Middle frontal gyrus (tissue), 1 donor: Measurements from ENCODE around the gene CHD5.
"Not testable (repeated sequence)": the region's sequence is repeated elsewhere in the genome, so short reads cannot be mapped to it uniquely, and the experiment has no call there.

Experiments used
- DNase-seq: peaks from one replicate; pipeline ENCODE4 v3.0.0-alpha.2; 2015; ENCODE audit warnings: low spot score; ENCODE audit errors: extremely low spot score

CHD5 gene

DNA sequence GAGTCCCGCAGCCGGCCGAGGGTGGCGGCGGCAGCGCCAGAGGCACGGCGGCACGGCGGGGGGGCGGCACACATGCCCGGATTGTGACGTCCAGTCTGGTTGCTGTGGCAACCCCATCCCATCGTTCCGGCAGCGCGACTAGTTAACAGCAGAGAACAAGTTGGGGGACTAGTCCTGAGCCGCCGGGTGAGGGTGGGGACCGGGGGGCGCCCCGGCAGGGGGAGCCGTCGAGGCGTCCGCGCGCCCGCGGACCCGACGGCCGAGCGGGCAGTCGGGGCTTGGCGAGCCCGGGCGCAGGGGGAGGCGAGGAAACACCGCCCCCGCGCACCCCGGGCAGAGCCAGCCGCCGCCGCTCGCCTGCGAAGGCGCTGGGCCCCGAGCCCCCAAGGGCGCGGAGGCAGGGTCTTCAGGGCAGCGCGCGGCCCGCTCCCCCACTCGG is at the start of gene CHD5:
TSS of gene CHD5 (minus strand) at position 54 of the 439 bp plus-strand sequence. CDS start 298 bp downstream, outside the sequence.
- DNase-seq: no peak

DNA sequence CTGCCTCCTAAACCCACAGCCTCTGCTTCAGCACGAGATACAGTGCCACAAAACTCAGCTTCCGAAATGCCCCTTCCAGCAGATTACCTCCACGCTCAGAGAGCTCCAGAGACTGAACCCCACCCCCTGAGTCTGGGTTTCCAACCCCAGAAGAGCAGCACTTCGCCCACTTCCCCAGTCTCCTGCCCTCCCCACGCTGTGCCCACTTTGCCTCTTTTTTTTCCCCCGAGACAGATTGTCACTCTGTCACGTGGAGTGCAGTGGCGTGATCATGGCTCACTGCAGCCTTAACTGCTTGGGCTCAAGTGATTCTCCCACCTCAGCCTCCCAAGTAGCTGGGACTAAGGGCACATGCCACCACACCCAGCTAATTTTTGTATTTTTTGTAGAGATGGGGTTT is 45.5 kb upstream of the CHD5 start:
- DNase-seq: no peak

DNA sequence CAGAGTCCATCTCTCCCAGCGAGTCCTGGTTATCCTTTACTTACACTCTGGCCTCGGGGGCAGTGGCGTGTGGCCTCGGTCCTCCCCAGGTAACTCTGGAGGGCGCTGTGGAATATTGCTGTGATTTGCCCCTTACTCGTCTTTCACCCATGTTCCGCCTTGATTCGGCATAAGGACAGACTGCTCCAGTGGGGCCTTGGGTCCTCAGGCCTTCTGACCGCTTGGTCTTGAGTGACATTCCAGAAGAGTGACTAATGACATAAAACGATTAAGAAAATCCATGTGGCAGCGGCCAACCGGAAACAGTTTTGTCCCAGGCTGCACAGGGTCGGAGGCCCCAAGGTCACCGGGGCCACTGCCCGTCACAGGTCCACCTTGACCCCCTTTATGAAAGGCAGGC is 44.6 kb upstream of the CHD5 start:
- no peak for DNase-seq

DNA sequence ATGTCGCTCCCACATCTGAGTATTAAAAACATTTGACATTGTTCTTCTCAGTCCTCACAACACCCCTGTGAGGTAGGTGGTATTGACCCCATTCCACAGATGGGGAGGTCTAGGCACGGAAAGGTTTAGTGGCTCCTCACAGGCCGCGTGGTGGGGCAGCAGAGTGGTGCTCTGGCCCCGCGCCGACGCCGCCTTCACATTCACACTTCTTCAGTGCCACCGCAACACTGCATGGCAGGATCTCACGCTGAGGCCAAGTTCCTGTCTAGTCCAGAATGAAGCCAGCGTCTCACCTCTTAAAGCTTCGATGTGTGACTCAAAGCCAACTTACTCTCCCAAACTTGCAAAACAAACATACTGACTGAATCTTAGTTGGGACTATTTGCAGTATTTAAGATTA is 43.5 kb upstream of the CHD5 start:
- DNase-seq: no peak

DNA sequence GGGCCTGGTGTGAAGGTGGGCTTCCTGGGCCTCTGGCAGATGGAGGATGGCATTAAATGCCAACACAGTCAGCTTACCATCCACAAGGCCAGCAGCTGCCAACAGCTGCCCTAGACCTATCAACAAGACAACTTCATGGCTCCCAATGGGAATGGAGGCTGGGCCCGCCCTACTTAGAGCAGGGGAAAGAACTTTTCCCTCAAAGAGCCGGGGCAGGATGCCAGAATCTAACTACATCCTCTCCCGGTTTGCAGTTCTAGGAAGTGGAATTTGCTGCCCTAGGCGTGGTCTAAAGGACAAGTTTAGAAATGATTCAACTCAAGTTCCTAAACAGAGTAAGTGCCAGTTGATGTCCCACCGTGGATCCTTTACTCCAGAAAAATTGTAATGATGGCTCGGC is 42.5 kb upstream of the CHD5 start:
- no peak for DNase-seq

DNA sequence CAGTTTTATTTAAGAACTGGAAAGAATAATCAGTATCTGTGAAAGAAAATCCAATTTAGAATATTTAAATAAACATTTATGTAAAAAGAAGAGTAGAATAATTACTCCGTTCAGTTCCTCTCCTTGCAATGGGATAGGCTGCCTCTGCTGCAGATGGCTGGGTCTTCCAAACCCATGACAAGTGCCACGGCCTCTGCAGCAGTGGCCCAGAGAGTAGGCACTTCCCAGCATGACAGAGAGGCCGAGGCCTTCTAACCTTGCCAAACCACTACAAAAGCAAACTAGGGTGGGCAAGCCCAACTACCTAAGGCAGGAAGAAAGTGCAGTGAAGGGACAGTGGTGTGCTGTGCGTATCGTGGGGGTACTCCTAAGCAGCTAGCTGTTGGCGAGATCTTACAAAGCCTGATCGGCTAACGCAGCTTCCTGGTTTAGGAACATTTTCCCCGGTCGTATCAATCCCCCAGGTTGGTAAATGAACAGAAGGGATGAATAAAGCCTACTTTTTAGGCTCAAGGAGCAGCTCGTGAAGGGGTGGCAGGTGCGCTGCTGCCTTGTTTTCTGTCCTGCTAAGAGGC is 41.2 kb upstream of the CHD5 start:
- no peak for DNase-seq

DNA sequence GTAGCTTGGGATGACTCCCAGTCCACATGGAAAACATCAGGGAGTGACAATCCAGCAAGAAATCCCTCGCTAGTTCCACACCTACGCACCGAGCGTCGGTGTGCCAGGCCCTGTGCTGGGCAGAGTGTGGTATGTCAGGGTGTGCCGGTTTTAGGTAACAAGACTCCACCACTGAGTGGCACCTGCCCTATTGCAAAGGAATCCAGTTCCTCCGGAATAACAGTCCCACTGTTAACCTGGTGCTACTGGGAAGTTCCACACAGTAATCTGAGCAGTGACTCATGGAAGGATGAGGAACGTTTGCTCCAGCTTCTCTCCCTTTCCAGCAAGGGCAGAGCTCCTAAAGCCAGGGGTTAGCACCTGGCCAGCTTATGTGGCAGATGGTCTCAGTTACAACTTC is 40.1 kb upstream of the CHD5 start:
- no peak for DNase-seq

DNA sequence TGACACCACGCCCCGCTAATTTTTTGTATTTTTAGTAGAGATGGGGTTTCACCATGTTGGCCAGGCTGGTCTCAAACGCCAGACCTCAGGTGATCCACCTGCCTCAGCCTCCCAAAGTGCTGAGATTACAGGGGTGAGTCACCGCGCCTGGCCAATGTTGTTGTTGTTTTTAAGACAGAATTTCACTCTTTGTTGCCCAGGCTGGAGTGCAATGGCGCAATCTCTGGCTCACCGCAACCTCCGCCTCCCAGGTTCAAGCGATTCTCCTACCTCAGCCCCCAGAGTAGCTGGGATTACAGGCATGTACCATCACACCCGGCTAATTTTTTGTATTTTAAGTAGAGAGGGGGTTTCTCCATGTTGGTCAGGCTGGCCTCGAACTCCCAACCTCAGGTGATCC is 39.5 kb upstream of the CHD5 start:
- DNase-seq: not testable (repeated sequence)

DNA sequence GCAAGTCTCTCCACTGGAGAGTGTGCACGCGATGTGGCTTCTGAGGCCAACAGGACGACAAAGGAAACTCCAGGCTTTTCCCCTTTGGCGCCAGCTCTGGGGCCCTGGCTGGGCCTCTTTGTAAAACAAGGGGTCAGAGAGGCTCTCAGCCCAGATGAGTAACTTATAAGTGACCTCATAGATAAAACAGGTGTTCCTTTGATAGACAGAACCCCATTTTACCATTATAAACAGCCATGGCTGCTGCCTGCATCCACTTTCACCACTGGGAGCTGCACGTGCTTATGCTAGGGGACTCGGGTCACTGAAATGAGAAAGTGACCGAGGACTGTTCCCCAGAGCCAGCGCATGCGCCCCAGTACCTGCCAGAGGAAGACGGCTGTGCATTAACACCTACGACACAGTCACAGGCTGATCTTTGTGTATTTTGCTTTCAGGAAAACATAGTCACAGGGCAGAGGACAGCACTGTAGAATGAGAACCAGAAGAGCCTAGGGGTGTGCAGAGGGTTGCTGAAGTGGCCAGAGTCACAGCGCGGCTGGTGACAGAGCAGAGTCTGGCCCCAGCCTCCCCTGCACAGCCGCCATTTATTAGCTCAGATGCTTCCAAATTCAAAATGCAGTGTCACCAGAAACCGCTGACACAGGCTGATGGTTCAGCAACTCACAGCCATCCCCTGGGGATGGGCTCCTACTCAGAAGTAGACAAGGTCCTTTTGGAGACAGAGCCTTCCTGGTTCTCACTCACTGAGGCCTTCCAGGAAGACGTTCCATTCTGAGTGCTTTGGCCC is 38.4 kb upstream of the CHD5 start:
- DNase-seq: no peak

DNA sequence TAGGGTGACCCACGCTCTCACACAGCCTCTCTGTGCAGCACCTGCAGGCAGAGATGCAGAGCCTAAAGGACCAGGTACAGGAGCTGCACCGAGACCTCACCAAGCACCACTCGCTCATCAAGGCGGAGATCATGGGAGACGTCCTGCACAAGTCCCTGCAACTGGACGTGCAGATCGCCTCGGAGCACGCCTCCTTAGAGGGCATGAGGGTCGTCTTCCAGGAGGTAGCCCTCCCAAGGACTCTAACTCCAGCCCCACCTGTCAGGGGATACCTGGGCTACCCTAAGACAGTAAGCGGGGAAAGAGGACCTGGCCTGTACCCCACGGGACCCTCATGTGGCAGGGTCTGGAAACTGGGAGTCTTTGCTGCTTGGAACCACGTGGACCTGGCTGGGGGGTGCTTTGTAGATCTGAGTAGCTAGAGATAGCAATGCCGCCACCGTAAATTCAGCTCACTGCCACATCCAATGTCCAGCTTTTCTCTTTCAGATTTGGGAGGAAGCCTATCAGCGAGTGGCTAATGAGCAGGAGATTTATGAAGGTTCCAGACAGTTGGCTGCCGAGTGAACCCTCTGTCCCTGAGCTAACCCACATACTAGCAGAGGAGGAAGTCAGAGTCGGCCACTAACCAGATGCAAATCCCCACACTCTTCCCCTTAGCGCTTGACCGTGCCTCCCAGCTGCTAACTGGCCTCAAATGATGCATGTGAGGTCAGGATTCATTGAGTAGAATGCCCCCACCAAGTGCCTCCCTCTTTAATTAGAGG is 32.3 kb upstream of the CHD5 start:
- no peak for DNase-seq

DNA sequence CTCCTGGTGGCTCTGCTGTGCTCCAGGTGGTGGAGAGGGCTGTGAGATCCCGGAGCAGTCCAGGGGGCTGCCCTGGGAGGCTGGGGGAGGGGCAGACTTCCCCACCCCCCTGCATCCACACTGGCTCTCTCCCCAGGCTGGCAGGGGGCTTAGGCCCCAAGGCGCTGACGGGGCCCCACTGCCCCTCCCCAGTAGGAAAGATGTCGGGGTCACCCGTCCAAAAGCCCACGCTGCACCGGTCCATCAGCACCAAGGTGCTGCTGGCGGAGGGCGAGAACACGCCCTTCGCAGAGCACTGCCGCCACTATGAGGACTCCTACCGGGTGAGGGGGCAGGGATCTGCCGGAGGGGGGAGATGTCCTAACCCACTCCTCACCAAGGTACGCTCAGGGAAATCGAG is 31.6 kb upstream of the CHD5 start:
- no peak for DNase-seq

DNA sequence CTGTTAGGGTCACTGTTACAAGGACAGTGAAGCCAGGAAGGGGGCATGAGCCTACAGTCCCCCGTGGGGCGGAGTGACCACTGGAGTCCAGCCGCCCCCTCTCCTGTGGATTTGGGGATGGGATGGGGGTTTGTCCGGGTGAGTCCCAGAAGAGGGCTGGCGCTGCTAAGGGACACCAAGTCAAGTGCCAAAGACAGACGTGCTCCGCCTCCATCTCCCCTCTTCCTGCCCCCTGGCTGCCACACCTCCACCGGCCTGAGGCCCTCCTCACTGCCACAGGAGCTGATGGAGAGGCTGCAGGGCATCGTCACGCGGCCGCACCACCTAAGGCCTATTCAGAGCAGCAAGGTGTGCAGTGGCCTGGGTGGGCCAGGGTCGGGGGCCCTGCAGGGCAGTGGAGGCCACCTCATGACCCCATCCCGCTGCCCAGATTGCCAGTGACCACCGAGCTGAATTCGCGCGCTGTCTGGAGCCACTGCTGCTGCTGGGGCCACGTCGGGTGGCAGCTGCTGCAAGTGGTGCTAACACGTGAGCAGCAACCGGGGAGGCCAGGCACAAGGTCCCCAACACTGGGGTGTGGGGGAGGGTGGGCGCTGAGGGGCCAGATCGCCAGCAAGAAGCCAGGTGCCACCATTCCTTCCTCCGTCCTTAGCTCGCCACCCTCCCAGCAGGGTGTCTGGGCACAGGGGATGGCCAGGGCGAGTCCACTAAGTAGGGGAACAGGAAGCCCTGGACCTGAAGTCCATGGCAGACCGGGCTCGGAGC is 30.7 kb upstream of the CHD5 start:
- no peak for DNase-seq

DNA sequence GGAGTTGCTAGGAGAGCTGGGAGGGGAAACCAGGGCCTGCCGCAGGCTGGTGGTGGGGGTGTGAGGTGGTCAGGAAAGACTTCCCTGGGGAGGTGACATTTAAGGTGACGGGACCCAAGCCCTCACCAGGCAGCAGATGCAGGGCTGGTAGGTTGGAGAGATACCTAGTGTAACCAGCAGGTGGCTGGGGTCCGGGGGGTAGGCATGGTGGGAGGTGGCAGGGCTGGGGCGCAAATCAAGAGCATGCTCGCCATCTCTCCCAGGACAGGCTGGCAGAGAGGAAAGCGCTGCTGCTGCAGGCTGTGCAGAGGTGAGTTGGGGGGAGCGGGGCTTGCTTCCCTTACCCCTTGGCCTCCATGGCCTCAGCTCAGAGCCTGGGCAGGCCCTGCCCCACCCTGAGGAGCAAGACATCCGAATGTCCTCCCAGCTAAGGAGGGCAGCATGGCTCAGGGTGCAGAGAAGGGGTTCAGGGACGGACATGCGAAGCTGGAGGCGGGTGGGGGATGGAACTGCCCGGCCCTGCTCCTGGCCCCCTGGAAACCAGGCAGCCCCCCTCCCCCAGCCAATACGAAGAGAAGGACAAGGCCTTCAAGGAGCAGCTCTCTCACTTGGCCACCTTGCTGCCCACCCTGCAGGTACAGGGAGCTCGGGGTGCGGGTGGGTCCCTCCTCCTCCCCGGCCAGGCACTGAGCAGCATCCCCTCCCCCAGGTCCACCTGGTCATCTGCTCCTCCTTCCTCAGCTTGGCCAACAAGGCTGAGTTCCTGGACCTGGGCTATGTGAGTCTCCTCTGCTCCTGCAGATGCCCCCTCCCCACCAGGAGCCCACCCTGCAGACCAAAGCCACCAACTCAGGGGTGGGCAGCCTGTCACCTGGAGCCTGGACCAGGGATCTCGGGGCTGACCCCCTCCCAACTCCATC is 29.8 kb upstream of the CHD5 start:
- DNase-seq: no peak

DNA sequence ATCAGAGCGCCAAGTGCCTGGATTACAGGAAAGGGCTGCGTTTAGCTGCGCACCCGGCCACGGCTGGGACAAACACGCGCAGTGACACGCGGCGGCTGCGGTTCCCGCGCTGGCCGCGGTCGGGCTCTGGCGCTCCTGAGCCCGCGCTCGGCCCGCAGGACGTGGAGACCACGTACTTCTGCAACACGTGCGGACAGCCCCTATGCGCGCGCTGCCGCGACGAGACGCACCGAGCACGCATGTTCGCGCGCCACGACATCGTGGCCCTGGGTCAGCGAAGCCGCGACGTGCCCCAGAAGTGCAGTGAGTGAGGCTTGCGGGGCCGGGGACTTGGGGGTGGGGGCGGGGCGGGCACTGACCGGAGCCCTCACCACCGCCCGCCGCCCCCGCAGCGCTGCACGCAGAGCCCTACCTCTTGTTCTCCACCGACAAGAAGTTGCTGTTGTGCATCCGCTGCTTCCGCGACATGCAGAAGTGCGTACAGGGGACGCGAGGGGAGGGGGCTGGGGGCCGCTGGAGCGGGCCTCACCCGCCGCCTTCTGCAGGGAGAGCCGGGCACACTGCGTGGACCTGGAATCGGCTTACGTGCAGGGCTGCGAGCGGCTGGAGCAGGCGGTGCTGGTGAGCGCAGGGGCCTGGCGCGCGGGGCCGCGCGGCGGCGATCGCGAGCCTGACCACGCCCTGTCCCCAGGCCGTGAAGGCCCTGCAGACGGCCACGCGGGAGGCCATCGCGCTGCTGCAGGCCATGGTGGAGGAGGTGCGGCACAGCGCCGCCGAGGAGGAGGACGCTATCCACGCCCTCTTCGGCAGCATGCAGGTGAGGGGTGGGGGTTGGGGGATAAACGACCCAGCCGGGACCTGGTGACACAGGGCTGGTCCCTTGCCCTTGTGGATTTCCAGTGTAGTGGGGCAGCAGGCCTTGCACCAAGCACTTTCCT is 28.9 kb upstream of the CHD5 start:
- peak; percentile 20 for DNase-seq

DNA sequence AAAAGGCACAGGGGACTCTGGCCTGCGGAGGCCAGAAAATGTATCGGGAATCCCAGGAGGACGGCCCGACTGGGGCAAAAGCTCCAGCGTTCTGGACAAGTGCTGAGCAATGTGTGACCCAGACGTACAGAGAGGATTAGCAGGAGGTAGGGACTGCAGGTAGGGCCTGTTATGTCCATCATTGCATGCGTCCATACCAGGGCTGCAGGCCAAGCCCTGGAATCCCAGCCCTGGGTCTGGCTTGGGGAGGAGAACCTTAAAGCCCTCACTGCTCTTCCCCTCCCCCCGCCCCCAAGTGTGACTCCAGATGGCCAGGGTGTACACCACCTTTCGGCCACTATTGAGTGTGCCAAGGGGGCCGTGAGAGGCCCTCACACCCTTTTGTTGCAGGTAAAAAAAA is 27.8 kb upstream of the CHD5 start:
- DNase-seq: no peak

DNA sequence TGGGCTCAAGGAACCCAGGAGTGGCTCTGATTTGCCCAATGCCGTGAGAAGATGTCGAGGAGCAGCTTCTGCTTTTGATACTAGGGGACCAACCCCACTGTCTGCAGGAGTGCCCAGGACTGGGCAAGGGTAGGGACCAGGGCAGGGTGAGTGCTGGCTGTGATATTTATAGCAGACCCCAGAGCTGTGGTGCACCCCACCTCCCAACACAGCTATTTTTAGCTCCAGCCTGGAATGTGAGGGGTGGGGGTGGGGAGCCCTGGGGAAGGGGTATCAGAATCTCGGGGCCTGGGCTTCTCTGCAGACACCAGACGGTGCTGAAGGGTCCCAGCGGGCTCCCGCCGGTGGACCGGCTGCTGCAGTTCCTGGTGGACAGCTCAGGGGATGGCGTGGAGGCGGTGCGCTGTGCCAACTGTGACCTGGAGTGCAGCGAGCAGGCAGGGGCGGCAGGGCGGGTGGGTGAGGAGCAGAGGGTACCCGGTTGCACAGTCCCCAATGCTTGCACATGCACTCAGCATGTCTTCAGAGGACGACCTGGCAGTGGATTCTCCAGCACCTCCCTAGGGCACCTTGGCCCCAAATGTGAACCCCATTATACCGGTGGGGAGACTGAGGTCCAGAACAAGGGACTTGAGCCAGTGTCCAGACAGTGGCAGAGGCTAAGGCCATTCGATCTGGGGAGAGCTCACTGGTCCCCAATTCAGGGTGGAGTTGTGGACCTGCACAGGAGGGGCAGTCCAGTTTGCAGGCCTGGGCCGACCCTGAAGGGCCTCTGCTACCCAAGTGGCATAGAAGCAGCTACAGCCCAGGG is 27.2 kb upstream of the CHD5 start:
- DNase-seq: no peak

DNA sequence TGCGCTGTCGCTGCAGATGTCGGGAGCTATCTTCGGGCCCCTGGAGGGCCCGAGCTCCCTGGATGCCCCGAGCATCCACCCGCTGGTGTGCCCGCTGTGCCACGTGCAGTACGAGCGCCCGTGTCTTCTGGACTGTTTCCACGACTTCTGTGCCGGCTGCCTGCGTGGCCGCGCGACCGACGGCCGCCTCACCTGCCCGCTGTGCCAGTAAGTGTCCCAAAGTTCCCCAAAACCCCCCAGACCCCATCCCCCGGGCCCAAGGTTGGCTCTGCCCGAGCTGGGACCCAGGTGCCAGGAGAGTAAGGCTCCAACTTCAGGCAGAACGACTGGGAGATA is 26.4 kb upstream of the CHD5 start:
- DNase-seq: no peak

DNA sequence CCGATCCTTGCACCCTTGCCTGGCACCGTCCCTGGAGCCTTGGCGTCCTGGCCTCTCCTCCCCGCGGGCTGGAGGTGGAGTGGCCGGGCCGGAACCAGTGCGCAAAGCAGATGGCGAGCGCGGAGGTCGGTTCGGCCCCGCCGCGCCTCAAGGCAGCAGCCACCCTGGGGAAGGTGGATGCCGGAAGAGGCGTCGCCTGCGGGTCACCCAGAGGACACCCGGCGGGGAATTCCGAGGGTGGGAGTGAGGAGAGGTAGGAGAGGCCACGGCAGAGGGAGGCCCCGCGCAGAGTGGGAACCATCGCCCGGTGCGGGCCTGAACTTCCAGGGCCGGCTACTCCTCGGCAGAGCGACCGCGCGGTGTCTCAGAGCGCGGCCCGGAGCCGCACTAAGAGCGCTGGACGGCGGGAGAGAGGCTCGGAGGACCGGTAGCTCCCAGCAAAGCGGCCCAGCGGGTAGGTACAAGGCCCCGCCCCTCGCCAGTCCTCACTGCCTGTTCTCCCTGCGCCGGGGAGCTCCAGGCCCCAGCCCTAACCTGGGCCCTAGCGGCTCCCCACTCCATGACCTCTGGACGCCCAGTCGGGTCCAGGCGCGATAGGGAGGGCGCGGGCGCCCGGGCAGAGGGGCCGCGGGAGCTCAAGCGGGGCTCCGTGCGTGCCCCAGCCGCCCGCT is 25.9 kb upstream of the CHD5 start, which contains the start of gene RNF207:
TSS of gene RNF207 (plus strand) at position 271 of the 671 bp plus-strand sequence. CDS start 417 bp downstream, outside the sequence.
- no peak for DNase-seq
